A549 (cell line): ENCODE results near the gene BIRC5. TPM values are rescaled to one million over a fixed set of nuclear protein-coding genes. Genes with fewer than 3 reads are reported as not detected.

Experiments
- ATAC-seq, 2 experiments: fragments of 200-7000 bp in 1 of 2; fragments of >200 bp in 1 of 2; cut with Nextera tagmentation in 1 of 2; cut with Tn5 transposase in 1 of 2; 3 replicates each; pipeline versions ENCODE4 v1.8.0 to v1.9.1; 2018 to 2020; ENCODE audit warnings: mild to moderate bottlenecking in 1 of 2, moderate library complexity in 1 of 2
- CTCF ChIA-PET: fragments of 300-600 bp; sonication (Branson Sonifier 250); formaldehyde crosslinking; extraction: SDS; loops from one replicate; lab custom pipeline; 2021; ENCODE audit warnings: antibody characterized with exemption, inconsistent platforms; lab: Yijun Ruan, JAX
- POLR2A ChIA-PET: fragments of 350-600 bp; formaldehyde crosslinking; extraction: SDS; loops from one replicate; lab custom pipeline; 2021; ENCODE audit warnings: antibody characterized with exemption, inconsistent platforms; lab: Yijun Ruan, JAX
- DNase-seq, 2 experiments: peaks; one replicate each; pipeline versions ENCODE4 v3.0.0 to v3.0.0-alpha.2; 2011 to 2016; ENCODE audit warnings: low read depth in 1 of 2, low spot score in 1 of 2
- FAIRE-seq: peaks from 2 replicates; lab custom pipeline; 2011; peaks lifted over from hg19 to GRCh38; lab: Jason Lieb, UNC
- H3K27ac ChIP-seq, 2 experiments: fragments of >200 bp; sonication (Bioruptor Twin); formaldehyde crosslinking; 3 replicates each; pipeline ENCODE4 v1.5.1; 2016 to 2017
- H3K4me1 ChIP-seq: fragments of >200 bp; sonication (Bioruptor Twin); formaldehyde crosslinking; 3 replicates; pipeline ENCODE4 v1.6.1; 2016
- H3K4me2 ChIP-seq: fragments of >200 bp; sonication (Bioruptor Twin); formaldehyde crosslinking; 3 replicates; pipeline ENCODE4 v1.6.1; 2016
- H3K4me3 ChIP-seq: fragments of >200 bp; sonication (Bioruptor Twin); formaldehyde crosslinking; 3 replicates; pipeline ENCODE4 v1.5.1; 2016
- H3K9me3 ChIP-seq: fragments of >200 bp; sonication (Bioruptor Twin); formaldehyde crosslinking; 3 replicates; pipeline ENCODE4 v1.6.1; 2016
- BHLHE40 ChIP-seq: IDR thresholded peaks from 2 replicates; pipeline ENCODE4 v1.6.1; 2012; ENCODE audit warnings: low read depth, low read length, inconsistent platforms
- CBX2 ChIP-seq: fragments of 200-600 bp; sonication (generic); IDR thresholded peaks from 2 replicates; pipeline ENCODE4 v1.6.1; 2016; ENCODE audit warnings: low read depth, mild to moderate bottlenecking, borderline replicate concordance
- CBX8 ChIP-seq: fragments of 200-600 bp; sonication (generic); IDR thresholded peaks from 2 replicates; pipeline ENCODE4 v1.6.1; 2016
- CEBPB ChIP-seq, 2 experiments: fragments of >200 bp in 1 of 2; sonication (Bioruptor Twin) in 1 of 2; formaldehyde crosslinking in 1 of 2; IDR thresholded peaks; 2 replicates each; pipeline ENCODE4 v1.6.1; 2012 to 2016
- ESRRA ChIP-seq: fragments of 150-350 bp; IDR thresholded peaks from 2 replicates; pipeline ENCODE4 v1.6.1; 2014; ENCODE audit warnings: mild to moderate bottlenecking, low read length, borderline replicate concordance
- FOSL2 ChIP-seq, 2 experiments: fragments of 450-650 bp in 1 of 2; fragments of >200 bp in 1 of 2; sonication (Bioruptor Twin) in 1 of 2; formaldehyde crosslinking; IDR thresholded peaks; 2 replicates each; pipeline versions ENCODE4 v1.5.0 to v1.6.1; 2016 to 2020; ENCODE audit warnings: mild to moderate bottlenecking in 1 of 2, moderate library complexity in 1 of 2
- FOXS1 ChIP-seq: fragments of 250-450 bp; sonication (Bioruptor Pico); IDR thresholded peaks from 2 replicates; pipeline ENCODE4 v1.5.0; 2020; ENCODE audit warnings: mild to moderate bottlenecking, moderate library complexity
- MAFK ChIP-seq: fragments of 450-650 bp; IDR thresholded peaks from 2 replicates; pipeline ENCODE4 v1.6.1; 2014; ENCODE audit not compliant: partially characterized antibody
- MAZ ChIP-seq: fragments of 150-350 bp; IDR thresholded peaks from 2 replicates; pipeline ENCODE4 v1.6.1; 2014; ENCODE audit warnings: antibody characterized with exemption, low read depth, low read length, borderline replicate concordance
- NPAS2 ChIP-seq: fragments of 250-450 bp; sonication (Bioruptor Pico); IDR thresholded peaks from 2 replicates; pipeline ENCODE4 v1.8.0; 2022; ENCODE audit warnings: mild to moderate bottlenecking, moderate library complexity, borderline replicate concordance
- NR3C1 ChIP-seq: fragments of >200 bp; sonication (Bioruptor Twin); formaldehyde crosslinking; IDR thresholded peaks from 3 replicates; pipeline ENCODE4 v1.6.1; 2017
- PHF8 ChIP-seq: fragments of 200-600 bp; sonication (generic); IDR thresholded peaks from 2 replicates; pipeline ENCODE4 v1.6.1; 2016; ENCODE audit warnings: low read depth, mild to moderate bottlenecking, antibody characterized with exemption, moderate library complexity, borderline replicate concordance
- POLR2AphosphoS2 ChIP-seq: conservative IDR thresholded peaks from 2 replicates; pipeline ENCODE4 v1.6.1; 2012; ENCODE audit warnings: low read length, improper control_type of control experiment, inconsistent platforms
- RCOR1 ChIP-seq: fragments of 150-350 bp; IDR thresholded peaks from 2 replicates; pipeline ENCODE4 v1.6.1; 2014; ENCODE audit warnings: antibody characterized with exemption, low read length, low read depth
- RFX5 ChIP-seq: fragments of 450-650 bp; IDR thresholded peaks from 2 replicates; pipeline ENCODE4 v1.7.1; 2014; ENCODE audit warnings: antibody characterized with exemption, mild to moderate bottlenecking, moderate library complexity
- ZFP36 ChIP-seq: fragments of 450-650 bp; IDR thresholded peaks from 2 replicates; pipeline ENCODE4 v1.6.1; 2014; ENCODE audit warnings: borderline replicate concordance; ENCODE audit not compliant: partially characterized antibody
- WGBS: methylation state at CpG from one replicate; pipeline ENCODE4 v1.1.6; 2017; ENCODE audit errors: missing lambda C conversion rate; 5-methylcytosine and 5-hydroxymethylcytosine counted together
- polyA plus RNA-seq, 4 experiments: library from polyadenylated mRNA; depleted of rRNA in 3 of 4; stranded (reverse); fragments of >200 nt; fragmentation: RNase III in 1 of 4; extraction: RNeasy Plus Mini Kit Qiagen cat#74134 plus additional on column Dnase treatment in 1 of 4; gene quantifications; 2 replicates in 3 of 4; 3 replicates in 1 of 4; pipeline ENCODE4 v1.2.3, GENCODE V29; 2011 to 2017
- TF ChIP-seq, protein P1 (sequence below): fragments of >200 bp; sonication (Bioruptor Twin); formaldehyde crosslinking; IDR thresholded peaks from 2 replicates; pipeline ENCODE4 v1.6.1; 2016
- TF ChIP-seq, protein P2 (sequence below): fragments of 250-450 bp; sonication (Bioruptor Pico); IDR thresholded peaks from 2 replicates; pipeline ENCODE4 v1.5.0; 2020; ENCODE audit warnings: low read depth, mild to moderate bottlenecking, moderate library complexity
- TF ChIP-seq, protein P3 (sequence below): fragments of 150-350 bp; IDR thresholded peaks from 2 replicates; pipeline ENCODE4 v1.6.1; 2014; ENCODE audit warnings: low read depth, mild to moderate bottlenecking, low read length
- TF ChIP-seq, protein P4 (sequence below): fragments of 200-600 bp; sonication (generic); IDR thresholded peaks from 2 replicates; pipeline ENCODE4 v1.6.1; 2016; ENCODE audit warnings: antibody characterized with exemption, mild to moderate bottlenecking, moderate library complexity

Gene BIRC5
- polyA plus RNA-seq, 2 of the 4 experiments (the other 2 are of a cell fraction): 51.9 to 109 TPM

DNA sequence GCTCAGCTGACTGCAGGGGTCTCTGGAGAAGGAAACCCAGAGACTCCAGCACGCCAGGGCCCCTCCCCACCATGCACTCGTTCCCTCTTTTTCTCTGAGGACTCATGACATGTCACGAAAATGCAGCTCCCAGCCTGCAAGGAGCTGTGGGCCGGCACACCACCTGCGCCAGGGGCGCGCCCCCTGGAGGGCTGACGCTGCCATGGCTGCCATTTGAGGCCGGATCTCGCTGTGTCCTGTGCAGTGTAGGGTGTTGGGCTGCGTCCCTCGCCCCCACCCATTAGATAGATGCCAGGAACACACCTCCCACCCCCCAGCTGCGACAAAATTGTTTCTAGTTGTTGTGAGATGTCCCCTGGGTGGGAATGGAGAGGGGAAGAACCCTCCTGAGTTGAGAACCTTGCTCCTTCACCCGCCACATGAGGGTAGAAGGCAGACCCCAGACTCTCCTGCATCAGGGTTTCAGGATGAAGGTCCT is 37.5 kb upstream of the BIRC5 start (continued):
- TF ChIP-seq, protein P1, sequence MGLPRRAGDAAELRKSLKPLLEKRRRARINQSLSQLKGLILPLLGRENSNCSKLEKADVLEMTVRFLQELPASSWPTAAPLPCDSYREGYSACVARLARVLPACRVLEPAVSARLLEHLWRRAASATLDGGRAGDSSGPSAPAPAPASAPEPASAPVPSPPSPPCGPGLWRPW: no peak
- no peak for TF ChIP-seq FOXS1 (CRISPR knock-in tag)
- TF ChIP-seq, all 56 proteins: peak for 7

DNA sequence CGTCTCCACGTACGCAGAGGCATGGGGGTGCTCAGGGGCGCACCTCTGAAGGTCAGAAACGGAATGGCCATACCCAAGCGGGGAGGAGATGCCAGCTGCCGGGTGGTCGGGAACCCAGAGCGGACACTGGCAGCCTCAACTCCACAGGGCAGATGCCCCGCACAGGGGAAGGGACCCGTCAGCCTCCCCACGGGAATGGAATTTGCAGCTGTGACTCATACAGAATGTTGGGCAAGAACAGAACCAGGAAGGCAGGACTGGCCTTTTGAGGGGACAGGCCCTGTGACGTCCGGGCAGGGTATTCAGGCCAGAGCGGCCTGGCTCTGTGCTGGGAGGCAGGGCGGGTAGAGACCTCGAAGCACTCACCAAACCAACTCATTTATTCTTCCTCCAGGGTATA is 34.7 kb upstream of the BIRC5 start:
- POLR2A ChIA-PET: no interaction called here
- Histone ChIP-seq H3K9me3 (no peaks in the 10 kb centered on the region), H3K4me3 (no peak overlapping the region), H3K4me2 (no peak overlapping the region)
- no peak for FAIRE-seq
- TF ChIP-seq MAFK (no peak), CBX8 (no peak), FOSL2 (IDR thresholded peaks at IDR 0.05) (no peak), FOSL2 (CRISPR knock-in tag; IDR thresholded peaks at IDR 0.05) (peak; percentile 70), ZFP36 (no peak), CEBPB (IDR thresholded peaks at IDR 0.05) (peak in 1 of 2 experiments; percentile 71; a peak in 3 of 4 replicates), POLR2AphosphoS2 (no peak), RCOR1 (no peak), MAZ (no peak)
- TF ChIP-seq, all 56 proteins: peak for 2
- Histone ChIP-seq H3K27ac (peak overlapping the region in 1 of 2 experiments; percentile 48; a peak in 2 of 6 replicates), H3K4me1 (peaks cover 20% of the 10 kb centered on the region)
- ATAC-seq (peak; percentile 10; a peak in 3 of 6 replicates), DNase-seq (no peak)
- CTCF ChIA-PET: interaction anchor here (1.8 to 13.2 kb wide), 5 partner anchors 6 to 95 kb away, joined by 7 to 295 read pairs (median 105); partner anchors contain the start of genes AFMID, C17orf99, SYNGR2 and TK1
- 78% methylated on average over 17 of the region's 17 CpGs for WGBS

DNA sequence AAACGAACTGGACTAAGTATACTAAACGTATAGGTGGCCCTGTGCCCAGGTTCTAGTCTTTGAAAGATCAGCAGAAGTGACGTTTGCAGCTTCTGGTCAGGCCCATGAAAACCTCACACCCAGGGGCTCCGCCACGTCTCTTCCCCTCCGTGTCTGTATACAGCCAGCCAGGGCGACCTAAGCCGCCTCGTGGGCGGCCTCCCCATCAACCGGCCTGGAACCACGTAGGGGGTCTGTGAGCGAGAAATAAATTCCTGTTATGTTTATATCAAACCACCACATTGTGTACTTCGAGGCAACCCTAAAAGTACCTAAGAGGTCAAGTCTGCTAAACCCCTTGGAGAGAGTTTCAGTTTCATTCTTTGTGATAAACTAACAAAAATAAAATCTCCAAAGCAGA is 34.0 kb upstream of the BIRC5 start:
- Histone ChIP-seq H3K4me2 (no peak overlapping the region), H3K27ac (peak overlapping the region in 1 of 2 experiments; percentile 48; a peak in 1 of 6 replicates), H3K4me1 (peaks cover 27% of the 10 kb centered on the region), H3K4me3 (no peak overlapping the region), H3K9me3 (no peaks in the 10 kb centered on the region)
- no peak for FAIRE-seq
- DNase-seq: no peak
- TF ChIP-seq NPAS2 (CRISPR knock-in tag) (no peak), NR3C1 (no peak), PHF8 (no peak), CBX2 (no peak), ESRRA (no peak), FOSL2 (IDR thresholded peaks at IDR 0.05) (no peak), FOSL2 (CRISPR knock-in tag; IDR thresholded peaks at IDR 0.05) (no peak), RFX5 (no peak), BHLHE40 (no peak), ZFP36 (no peak)
- TF ChIP-seq, protein P2, sequence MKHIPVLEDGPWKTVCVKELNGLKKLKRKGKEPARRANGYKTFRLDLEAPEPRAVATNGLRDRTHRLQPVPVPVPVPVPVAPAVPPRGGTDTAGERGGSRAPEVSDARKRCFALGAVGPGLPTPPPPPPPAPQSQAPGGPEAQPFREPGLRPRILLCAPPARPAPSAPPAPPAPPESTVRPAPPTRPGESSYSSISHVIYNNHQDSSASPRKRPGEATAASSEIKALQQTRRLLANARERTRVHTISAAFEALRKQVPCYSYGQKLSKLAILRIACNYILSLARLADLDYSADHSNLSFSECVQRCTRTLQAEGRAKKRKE (CRISPR knock-in tag): no peak
- TF ChIP-seq, protein P3, sequence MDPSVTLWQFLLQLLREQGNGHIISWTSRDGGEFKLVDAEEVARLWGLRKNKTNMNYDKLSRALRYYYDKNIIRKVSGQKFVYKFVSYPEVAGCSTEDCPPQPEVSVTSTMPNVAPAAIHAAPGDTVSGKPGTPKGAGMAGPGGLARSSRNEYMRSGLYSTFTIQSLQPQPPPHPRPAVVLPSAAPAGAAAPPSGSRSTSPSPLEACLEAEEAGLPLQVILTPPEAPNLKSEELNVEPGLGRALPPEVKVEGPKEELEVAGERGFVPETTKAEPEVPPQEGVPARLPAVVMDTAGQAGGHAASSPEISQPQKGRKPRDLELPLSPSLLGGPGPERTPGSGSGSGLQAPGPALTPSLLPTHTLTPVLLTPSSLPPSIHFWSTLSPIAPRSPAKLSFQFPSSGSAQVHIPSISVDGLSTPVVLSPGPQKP: no peak
- TF ChIP-seq, protein P4, sequence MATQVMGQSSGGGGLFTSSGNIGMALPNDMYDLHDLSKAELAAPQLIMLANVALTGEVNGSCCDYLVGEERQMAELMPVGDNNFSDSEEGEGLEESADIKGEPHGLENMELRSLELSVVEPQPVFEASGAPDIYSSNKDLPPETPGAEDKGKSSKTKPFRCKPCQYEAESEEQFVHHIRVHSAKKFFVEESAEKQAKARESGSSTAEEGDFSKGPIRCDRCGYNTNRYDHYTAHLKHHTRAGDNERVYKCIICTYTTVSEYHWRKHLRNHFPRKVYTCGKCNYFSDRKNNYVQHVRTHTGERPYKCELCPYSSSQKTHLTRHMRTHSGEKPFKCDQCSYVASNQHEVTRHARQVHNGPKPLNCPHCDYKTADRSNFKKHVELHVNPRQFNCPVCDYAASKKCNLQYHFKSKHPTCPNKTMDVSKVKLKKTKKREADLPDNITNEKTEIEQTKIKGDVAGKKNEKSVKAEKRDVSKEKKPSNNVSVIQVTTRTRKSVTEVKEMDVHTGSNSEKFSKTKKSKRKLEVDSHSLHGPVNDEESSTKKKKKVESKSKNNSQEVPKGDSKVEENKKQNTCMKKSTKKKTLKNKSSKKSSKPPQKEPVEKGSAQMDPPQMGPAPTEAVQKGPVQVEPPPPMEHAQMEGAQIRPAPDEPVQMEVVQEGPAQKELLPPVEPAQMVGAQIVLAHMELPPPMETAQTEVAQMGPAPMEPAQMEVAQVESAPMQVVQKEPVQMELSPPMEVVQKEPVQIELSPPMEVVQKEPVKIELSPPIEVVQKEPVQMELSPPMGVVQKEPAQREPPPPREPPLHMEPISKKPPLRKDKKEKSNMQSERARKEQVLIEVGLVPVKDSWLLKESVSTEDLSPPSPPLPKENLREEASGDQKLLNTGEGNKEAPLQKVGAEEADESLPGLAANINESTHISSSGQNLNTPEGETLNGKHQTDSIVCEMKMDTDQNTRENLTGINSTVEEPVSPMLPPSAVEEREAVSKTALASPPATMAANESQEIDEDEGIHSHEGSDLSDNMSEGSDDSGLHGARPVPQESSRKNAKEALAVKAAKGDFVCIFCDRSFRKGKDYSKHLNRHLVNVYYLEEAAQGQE: no peak
- 84% methylated on average over 14 of the region's 14 CpGs for WGBS
- POLR2A ChIA-PET: no interaction called here
- no peak for ATAC-seq
- CTCF ChIA-PET: interaction anchor here (1.8 to 13.2 kb wide), 4 partner anchors 11 to 95 kb away, joined by 7 to 295 read pairs (median 103); partner anchors contain the start of genes C17orf99 and SYNGR2
